Fibroblast of pulmonary artery (primary cell): ENCODE data around the gene FDX2.

ENCODE experiments used
- DNase-seq: peaks from one replicate; pipeline ENCODE4 v3.0.0-alpha.2; 2010; ENCODE audit warnings: low read depth
- H3K4me3 ChIP-seq: replicated peaks from 2 replicates; pipeline ENCODE4 v1.5.1; 2011; ENCODE audit warnings: low read depth, mild to moderate bottlenecking, control low read depth, low read length, moderate library complexity
- CTCF ChIP-seq: IDR thresholded peaks from 2 replicates; pipeline ENCODE4 v1.5.1; 2011; ENCODE audit warnings: mild to moderate bottlenecking, control low read depth, low read length, inconsistent platforms; ENCODE audit errors: missing control alignments

The FDX2 gene

GRCh38 chr19:10317045-10317856 lies 1.4 kb upstream of the FDX2 start:
- no peak overlapping the region for H3K4me3 ChIP-seq
- no peak for DNase-seq
- no peak for TF ChIP-seq CTCF

- H3K4me3 ChIP-seq: no peak overlapping the region
Observed at GRCh38 chr19:10316229-10317044, 622 bp upstream of the FDX2 start.

GRCh38 chr19:10309423-10309822 lies 6.4 kb downstream of the FDX2 start, which contains the start of gene ZGLP1:
TSS of gene ZGLP1 (minus strand) at chr19:10309815.
- TF ChIP-seq CTCF: no peak
- DNase-seq: no peak
- H3K4me3 ChIP-seq: no peak within 1 kb of the TSS

More at GRCh38 chr19:10316229-10317044, 622 bp upstream of the FDX2 start:
- no peak for DNase-seq
- no peak for TF ChIP-seq CTCF

GRCh38 chr19:10306327-10306726 lies 9.5 kb downstream of the FDX2 start:
- no peak for TF ChIP-seq CTCF
- no peak for DNase-seq
- H3K4me3 ChIP-seq: no peak overlapping the region

GRCh38 chr19:10305139-10305806 lies 10.5 kb downstream of the FDX2 start:
- no peak for DNase-seq
- no peak overlapping the region for H3K4me3 ChIP-seq
- TF ChIP-seq CTCF: no peak

GRCh38 chr19:10299545-10300458 lies 16.0 kb downstream of the FDX2 start:
- TF ChIP-seq CTCF: no peak
- DNase-seq: no peak
- no peak overlapping the region for H3K4me3 ChIP-seq
